HCT116 (cell line): Measurements from ENCODE around the gene MBD3.

ENCODE experiments used
- CEBPB ChIP-seq: IDR thresholded peaks from 2 replicates; pipeline ENCODE4 v1.6.1; 2012; ENCODE audit warnings: low read depth
- EGR1 ChIP-seq: IDR thresholded peaks from 2 replicates; pipeline ENCODE4 v1.6.1; 2012; ENCODE audit warnings: low read depth
- ELF1 ChIP-seq: IDR thresholded peaks from 2 replicates; pipeline ENCODE4 v1.6.1; 2012; ENCODE audit warnings: low read depth, borderline replicate concordance
- EZH2 ChIP-seq: fragments of 200-600 bp; sonication (generic); IDR thresholded peaks from 2 replicates; pipeline ENCODE4 v1.6.1; 2017; ENCODE audit warnings: antibody characterized with exemption, mixed run types
- EZH2phosphoT487 ChIP-seq: fragments of 200-600 bp; IDR thresholded peaks from 2 replicates; pipeline ENCODE4 v1.6.1; 2018; ENCODE audit warnings: antibody characterized with exemption, borderline replicate concordance
- JUND ChIP-seq: IDR thresholded peaks from 2 replicates; pipeline ENCODE4 v1.6.1; 2012
- POLR2A ChIP-seq: IDR thresholded peaks from 2 replicates; pipeline ENCODE4 v1.7.0; 2011; ENCODE audit warnings: borderline replicate concordance; ENCODE audit not compliant: insufficient read depth, insufficient read length; ENCODE audit errors: extremely low read depth
- POLR2AphosphoS5 ChIP-seq: IDR thresholded peaks from 2 replicates; pipeline ENCODE4 v1.6.1; 2011; ENCODE audit warnings: mild to moderate bottlenecking, low read depth, low read length, moderate library complexity
- SP1 ChIP-seq: IDR thresholded peaks from 2 replicates; pipeline ENCODE4 v1.6.1; 2012; ENCODE audit warnings: low read depth
- SRF ChIP-seq: IDR thresholded peaks from 2 replicates; pipeline ENCODE4 v1.6.1; 2012; ENCODE audit warnings: low read depth
- TF ChIP-seq, protein P1 (sequence below): IDR thresholded peaks from 2 replicates; pipeline ENCODE4 v1.6.1; 2012; ENCODE audit warnings: low read depth
- TF ChIP-seq, protein P2 (sequence below), 3 experiments: fragments of 200-600 bp in 1 of 3; sonication (generic) in 1 of 3; IDR thresholded peaks in 2 of 3; conservative IDR thresholded peaks in 1 of 3; 2 replicates each; pipeline ENCODE4 v1.5.1; 2012 to 2017; ENCODE audit warnings: low read depth in 2 of 3, low read length in 2 of 3, antibody characterized with exemption in 1 of 3, borderline replicate concordance in 1 of 3, control low read depth in 1 of 3, mild to moderate bottlenecking in 1 of 3, mixed read lengths in 1 of 3, mixed run types in 1 of 3, moderate library complexity in 1 of 3; ENCODE audit not compliant: insufficient read depth in 1 of 3
- TF ChIP-seq, protein P3 (sequence below): IDR thresholded peaks from 2 replicates; pipeline ENCODE4 v1.6.1; 2011; ENCODE audit warnings: mild to moderate bottlenecking, low read length, moderate library complexity; ENCODE audit not compliant: insufficient replicate concordance; ENCODE audit errors: extremely low read depth
- TF ChIP-seq, protein P4 (sequence below): IDR thresholded peaks from 2 replicates; pipeline ENCODE4 v1.6.1; 2012

DNA sequence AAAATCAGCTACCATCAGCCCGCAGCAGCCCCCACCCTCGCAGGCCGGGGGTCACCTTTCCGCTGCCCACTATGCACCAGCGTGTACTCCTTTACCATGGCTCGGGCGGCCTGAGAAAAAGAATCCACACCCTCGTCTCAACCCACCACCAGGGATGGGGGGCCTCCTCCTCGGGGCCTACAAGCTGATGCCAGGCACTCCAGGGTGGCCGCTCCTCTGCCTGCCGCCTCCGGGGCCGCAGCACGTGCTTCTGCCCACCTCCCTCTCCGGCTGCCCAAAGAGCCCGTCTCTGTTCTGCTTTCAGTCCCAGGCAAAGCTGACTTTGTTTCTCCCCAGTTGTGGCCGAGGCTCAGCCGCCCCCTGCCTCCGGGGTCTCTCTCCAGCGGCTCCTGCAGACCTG, 13.4 kb downstream of the MBD3 start:
- TF ChIP-seq, protein P1, sequence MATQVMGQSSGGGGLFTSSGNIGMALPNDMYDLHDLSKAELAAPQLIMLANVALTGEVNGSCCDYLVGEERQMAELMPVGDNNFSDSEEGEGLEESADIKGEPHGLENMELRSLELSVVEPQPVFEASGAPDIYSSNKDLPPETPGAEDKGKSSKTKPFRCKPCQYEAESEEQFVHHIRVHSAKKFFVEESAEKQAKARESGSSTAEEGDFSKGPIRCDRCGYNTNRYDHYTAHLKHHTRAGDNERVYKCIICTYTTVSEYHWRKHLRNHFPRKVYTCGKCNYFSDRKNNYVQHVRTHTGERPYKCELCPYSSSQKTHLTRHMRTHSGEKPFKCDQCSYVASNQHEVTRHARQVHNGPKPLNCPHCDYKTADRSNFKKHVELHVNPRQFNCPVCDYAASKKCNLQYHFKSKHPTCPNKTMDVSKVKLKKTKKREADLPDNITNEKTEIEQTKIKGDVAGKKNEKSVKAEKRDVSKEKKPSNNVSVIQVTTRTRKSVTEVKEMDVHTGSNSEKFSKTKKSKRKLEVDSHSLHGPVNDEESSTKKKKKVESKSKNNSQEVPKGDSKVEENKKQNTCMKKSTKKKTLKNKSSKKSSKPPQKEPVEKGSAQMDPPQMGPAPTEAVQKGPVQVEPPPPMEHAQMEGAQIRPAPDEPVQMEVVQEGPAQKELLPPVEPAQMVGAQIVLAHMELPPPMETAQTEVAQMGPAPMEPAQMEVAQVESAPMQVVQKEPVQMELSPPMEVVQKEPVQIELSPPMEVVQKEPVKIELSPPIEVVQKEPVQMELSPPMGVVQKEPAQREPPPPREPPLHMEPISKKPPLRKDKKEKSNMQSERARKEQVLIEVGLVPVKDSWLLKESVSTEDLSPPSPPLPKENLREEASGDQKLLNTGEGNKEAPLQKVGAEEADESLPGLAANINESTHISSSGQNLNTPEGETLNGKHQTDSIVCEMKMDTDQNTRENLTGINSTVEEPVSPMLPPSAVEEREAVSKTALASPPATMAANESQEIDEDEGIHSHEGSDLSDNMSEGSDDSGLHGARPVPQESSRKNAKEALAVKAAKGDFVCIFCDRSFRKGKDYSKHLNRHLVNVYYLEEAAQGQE, result no peak
- no peak for TF ChIP-seq EGR1
- TF ChIP-seq, protein P2, sequence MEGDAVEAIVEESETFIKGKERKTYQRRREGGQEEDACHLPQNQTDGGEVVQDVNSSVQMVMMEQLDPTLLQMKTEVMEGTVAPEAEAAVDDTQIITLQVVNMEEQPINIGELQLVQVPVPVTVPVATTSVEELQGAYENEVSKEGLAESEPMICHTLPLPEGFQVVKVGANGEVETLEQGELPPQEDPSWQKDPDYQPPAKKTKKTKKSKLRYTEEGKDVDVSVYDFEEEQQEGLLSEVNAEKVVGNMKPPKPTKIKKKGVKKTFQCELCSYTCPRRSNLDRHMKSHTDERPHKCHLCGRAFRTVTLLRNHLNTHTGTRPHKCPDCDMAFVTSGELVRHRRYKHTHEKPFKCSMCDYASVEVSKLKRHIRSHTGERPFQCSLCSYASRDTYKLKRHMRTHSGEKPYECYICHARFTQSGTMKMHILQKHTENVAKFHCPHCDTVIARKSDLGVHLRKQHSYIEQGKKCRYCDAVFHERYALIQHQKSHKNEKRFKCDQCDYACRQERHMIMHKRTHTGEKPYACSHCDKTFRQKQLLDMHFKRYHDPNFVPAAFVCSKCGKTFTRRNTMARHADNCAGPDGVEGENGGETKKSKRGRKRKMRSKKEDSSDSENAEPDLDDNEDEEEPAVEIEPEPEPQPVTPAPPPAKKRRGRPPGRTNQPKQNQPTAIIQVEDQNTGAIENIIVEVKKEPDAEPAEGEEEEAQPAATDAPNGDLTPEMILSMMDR (IDR thresholded peaks at IDR 0.05 in 2 of 3, conservative IDR thresholded peaks at IDR 0.05 in 1 of 3; ENCODE audit: borderline replicate concordance in 1 of 3, insufficient read depth in 1 of 3, low read depth in 2 of 3, low read length in 2 of 3), result no peak
- TF ChIP-seq POLR2A, result no peak
- no peak for TF ChIP-seq JUND
- no peak for TF ChIP-seq EZH2
- no peak for TF ChIP-seq POLR2AphosphoS5
- TF ChIP-seq, protein P3, sequence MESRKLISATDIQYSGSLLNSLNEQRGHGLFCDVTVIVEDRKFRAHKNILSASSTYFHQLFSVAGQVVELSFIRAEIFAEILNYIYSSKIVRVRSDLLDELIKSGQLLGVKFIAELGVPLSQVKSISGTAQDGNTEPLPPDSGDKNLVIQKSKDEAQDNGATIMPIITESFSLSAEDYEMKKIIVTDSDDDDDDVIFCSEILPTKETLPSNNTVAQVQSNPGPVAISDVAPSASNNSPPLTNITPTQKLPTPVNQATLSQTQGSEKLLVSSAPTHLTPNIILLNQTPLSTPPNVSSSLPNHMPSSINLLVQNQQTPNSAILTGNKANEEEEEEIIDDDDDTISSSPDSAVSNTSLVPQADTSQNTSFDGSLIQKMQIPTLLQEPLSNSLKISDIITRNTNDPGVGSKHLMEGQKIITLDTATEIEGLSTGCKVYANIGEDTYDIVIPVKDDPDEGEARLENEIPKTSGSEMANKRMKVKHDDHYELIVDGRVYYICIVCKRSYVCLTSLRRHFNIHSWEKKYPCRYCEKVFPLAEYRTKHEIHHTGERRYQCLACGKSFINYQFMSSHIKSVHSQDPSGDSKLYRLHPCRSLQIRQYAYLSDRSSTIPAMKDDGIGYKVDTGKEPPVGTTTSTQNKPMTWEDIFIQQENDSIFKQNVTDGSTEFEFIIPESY, result no peak
- TF ChIP-seq CEBPB, result no peak
- TF ChIP-seq, protein P4, sequence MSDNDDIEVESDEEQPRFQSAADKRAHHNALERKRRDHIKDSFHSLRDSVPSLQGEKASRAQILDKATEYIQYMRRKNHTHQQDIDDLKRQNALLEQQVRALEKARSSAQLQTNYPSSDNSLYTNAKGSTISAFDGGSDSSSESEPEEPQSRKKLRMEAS, result no peak
- no peak for TF ChIP-seq SP1
- no peak for TF ChIP-seq ELF1
- TF ChIP-seq SRF, result no peak
- TF ChIP-seq EZH2phosphoT487, result no peak
